22Rv1 (cell line): ENCODE results near the gene RABGAP1L.

Experiments
- H3K27ac ChIP-seq: fragments of 450-650 bp; 2 replicates; pipeline ENCODE4 v1.5.1; 2017
- ZFX ChIP-seq: fragments of 450-650 bp; IDR thresholded peaks from 2 replicates; pipeline ENCODE4 v1.6.1; 2017; ENCODE audit warnings: antibody characterized with exemption, borderline replicate concordance
- TF ChIP-seq, protein P1 (sequence below): fragments of 450-650 bp; IDR thresholded peaks from 2 replicates; pipeline ENCODE4 v1.5.1; 2017; ENCODE audit warnings: mild to moderate bottlenecking

Gene RABGAP1L

DNA sequence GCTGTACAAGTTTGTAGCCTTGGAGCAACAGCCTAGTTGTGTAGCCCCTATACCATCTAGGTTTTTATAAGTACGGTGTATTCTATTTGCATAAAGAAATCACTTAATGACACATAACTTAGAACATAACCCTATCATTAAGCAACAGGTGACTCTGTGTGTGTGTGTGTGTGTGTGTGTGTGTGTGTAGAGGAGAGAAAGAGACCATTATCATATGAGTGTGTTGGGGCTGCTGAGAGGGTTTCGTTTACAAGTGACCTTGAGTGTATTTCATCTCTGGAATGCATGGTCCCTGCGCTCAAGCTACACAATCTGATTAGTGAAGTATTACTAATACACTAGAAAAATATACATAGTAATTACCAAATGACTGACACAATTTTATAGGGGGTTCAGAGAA is 115.1 kb downstream of the RABGAP1L start:
- TF ChIP-seq, protein P1, sequence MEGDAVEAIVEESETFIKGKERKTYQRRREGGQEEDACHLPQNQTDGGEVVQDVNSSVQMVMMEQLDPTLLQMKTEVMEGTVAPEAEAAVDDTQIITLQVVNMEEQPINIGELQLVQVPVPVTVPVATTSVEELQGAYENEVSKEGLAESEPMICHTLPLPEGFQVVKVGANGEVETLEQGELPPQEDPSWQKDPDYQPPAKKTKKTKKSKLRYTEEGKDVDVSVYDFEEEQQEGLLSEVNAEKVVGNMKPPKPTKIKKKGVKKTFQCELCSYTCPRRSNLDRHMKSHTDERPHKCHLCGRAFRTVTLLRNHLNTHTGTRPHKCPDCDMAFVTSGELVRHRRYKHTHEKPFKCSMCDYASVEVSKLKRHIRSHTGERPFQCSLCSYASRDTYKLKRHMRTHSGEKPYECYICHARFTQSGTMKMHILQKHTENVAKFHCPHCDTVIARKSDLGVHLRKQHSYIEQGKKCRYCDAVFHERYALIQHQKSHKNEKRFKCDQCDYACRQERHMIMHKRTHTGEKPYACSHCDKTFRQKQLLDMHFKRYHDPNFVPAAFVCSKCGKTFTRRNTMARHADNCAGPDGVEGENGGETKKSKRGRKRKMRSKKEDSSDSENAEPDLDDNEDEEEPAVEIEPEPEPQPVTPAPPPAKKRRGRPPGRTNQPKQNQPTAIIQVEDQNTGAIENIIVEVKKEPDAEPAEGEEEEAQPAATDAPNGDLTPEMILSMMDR: no peak
- no peak for TF ChIP-seq ZFX
- H3K27ac ChIP-seq: no peak overlapping the region

DNA sequence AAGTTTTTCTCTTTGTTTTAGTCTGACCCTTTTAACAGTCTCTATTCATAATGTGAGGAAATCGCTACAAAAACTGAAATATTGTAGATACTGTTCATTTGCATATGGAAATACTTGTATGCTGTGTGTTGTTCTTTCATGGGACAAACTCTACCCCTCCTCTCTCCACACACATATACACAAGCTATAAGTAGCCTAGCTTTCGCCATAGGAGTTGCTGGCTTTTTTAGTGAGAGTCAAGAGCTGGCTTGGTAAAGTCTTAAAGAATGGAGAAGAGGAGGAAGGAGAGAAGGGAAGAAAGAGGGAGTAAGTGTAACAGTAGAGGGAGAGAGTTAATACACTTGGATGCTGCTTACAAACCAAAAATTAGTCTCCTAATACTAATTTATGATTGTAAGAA is 115.6 kb downstream of the RABGAP1L start:
- TF ChIP-seq, protein P1: no peak
- no peak for TF ChIP-seq ZFX
- H3K27ac ChIP-seq: no peak overlapping the region

DNA sequence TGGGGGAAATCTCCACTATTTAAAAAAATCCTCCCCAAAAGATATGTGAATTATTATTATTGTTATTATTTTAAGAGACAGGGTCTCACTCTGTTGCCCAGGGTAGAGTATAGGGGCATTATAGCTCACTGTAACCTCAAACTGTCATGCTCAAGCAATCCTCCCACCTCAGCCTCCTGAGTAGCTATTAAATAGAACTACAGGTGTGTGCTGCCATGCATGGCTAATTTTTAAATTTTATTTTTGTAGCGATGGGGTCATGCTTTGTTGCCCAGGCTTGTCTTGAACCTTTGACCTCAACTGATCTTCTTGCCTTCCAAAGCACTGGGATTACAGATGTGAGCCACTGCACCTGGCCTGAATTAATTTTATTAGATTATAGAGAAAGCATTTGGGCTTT is 116.8 kb downstream of the RABGAP1L start:
- no peak for TF ChIP-seq ZFX
- TF ChIP-seq, protein P1: no peak

DNA sequence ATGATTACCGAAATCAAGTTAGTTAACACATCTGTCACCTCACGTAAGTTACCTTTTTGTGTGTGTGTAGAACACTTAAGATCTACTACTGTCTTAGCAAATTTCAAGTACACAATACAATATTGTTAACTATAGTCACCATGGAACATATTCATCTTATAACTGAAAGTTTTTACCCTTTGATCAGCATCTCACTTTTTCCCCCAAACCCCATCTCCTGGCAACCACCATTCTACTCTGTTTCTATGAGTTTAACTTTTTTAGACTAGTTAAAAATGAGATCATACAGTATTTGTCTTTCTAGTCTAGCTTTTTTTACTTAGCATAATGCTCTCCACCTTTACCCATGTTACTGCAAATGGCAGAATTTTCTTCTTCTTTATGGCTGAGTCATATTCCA is 124.7 kb downstream of the RABGAP1L start:
- no peak overlapping the region for H3K27ac ChIP-seq
- TF ChIP-seq ZFX: no peak
- TF ChIP-seq, protein P1: no peak

More for the DNA sequence above, 116.8 kb downstream of the RABGAP1L start:
- H3K27ac ChIP-seq: no peak overlapping the region

DNA sequence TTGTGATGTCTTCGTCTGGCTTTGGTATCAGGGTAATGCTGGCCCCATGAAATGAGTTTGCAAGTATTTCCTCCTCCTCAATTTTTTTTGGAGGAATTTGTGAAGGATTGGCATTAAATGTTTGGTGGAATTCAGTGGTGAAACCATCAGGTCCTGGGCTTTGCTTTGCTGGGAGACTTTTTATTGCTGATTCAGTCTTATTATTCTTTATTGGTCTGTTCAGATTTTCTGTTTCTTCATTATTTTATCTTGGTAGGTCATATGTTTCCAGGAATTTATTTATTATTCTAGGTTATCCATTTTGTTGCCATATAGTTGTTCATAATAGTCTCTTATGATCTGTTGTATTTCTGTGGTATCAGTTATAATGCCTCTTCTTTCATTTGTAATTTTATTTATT is 126.7 kb downstream of the RABGAP1L start:
- no peak overlapping the region for H3K27ac ChIP-seq
- TF ChIP-seq ZFX: no peak
- TF ChIP-seq, protein P1: no peak

DNA sequence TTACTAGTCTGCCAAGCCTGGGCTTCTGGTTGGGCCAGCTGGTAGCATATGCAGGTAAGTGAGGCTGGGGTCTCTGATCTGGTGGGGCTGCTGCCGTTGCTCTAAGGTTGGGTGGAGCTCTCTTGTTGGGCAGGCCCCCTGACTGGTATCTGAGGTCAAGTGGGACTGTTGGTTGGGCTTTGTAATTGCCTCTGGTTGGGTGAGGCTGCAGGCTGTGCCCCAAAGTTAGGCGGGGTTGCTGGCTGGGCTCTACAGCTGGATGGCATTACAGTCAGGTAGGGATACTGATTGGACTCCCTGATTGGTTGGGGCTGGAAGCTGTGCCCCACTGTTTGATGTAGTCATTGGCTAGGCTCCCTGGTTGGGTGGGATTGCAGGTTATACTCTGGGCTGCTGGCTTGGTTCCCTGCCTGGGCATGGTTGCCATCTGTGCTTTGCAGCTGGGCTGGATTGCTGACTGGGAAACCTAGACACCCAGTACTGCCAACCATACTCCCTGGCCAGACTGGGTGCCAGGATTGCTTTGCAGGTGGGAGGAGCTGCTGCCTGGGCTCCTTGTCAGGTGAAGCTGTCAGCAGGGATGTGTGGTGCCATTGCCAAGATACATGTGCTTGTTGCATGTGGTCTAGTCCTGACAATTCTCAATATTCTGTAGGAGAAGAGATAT is 130.5 kb downstream of the RABGAP1L start:
- no peak overlapping the region for H3K27ac ChIP-seq

DNA sequence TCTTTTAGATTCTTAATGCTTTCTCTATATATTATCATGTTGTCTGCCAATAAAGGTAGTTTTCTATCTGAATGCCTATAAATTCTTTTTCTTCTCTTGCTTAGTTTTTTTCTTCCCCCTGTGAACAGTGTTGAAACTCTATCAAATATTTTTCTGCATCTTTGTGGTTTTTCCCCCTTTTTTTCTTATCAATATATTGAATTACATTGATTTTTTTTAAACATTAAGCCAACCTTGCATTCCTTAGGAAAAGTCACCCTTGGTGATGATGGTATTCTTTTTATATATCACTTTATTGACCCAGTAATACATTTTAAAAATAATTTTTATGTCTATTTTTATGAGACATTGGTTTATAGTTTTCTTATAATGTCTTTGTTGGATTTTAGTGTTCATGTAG is 131.7 kb downstream of the RABGAP1L start:
- TF ChIP-seq, protein P1: no peak
- TF ChIP-seq ZFX: no peak
- no peak overlapping the region for H3K27ac ChIP-seq

More for the DNA sequence above, 130.5 kb downstream of the RABGAP1L start:
- TF ChIP-seq, protein P1: no peak
- TF ChIP-seq ZFX: no peak
